PC-3 (cell line): Measurements from ENCODE around the gene DECR2. TPM values are rescaled to one million over a fixed set of nuclear protein-coding genes. Genes with fewer than 3 reads are reported as not detected.

Source experiments
- ATAC-seq: fragments of 200-7000 bp; cut with Tn5 transposase; 2 replicates; pipeline ENCODE4 v1.9.1; 2020; ENCODE audit warnings: mild to moderate bottlenecking, moderate library complexity
- BruUV-seq: library from RNA; stranded (reverse); fragments of 400-500 nt; replicated peaks from 2 replicates; lab custom pipeline; 2021; lab: Mats Ljungman, UMichigan
- CTCF ChIA-PET: fragments of 300-600 bp; sonication (Branson Sonifier 250); formaldehyde crosslinking; loops from one replicate; lab custom pipeline; 2022; ENCODE audit warnings: antibody characterized with exemption; lab: Charles Lee
- POLR2A ChIA-PET: fragments of 300-600 bp; sonication (Branson Sonifier 250); formaldehyde crosslinking; loops from one replicate; lab custom pipeline; 2022; ENCODE audit warnings: antibody characterized with exemption; ENCODE audit not compliant: unreplicated experiment; lab: Charles Lee
- DNase-seq: peaks from one replicate; pipeline ENCODE4 v3.0.0-alpha.2; 2015
- H2AFZ ChIP-seq: fragments of 300-600 bp; sonication (generic); 2 replicates; pipeline ENCODE4 v1.6.0; 2016; ENCODE audit warnings: antibody characterized with exemption, low read length
- H3F3A ChIP-seq: fragments of 300-600 bp; sonication (generic); one replicate; pipeline ENCODE4 v1.6.0; 2017; ENCODE audit warnings: antibody characterized with exemption, low read length, control low read depth, mild to moderate bottlenecking; ENCODE audit not compliant: unreplicated experiment
- H3K27ac ChIP-seq: fragments of 300-600 bp; sonication (generic); 2 replicates; pipeline ENCODE4 v1.5.1; 2016; ENCODE audit warnings: mild to moderate bottlenecking, low read length
- H3K27me3 ChIP-seq: fragments of 300-600 bp; sonication (generic); 2 replicates; pipeline ENCODE4 v1.6.1; 2016; ENCODE audit warnings: low read length, mixed read lengths
- H3K36me3 ChIP-seq: fragments of 300-600 bp; sonication (generic); 2 replicates; pipeline ENCODE4 v1.6.1; 2016; ENCODE audit warnings: low read depth, mixed run types, low read length, mixed read lengths
- H3K4me1 ChIP-seq: fragments of 300-600 bp; sonication (generic); 2 replicates; pipeline ENCODE4 v1.5.1; 2016; ENCODE audit warnings: low read length; ENCODE audit not compliant: insufficient read depth
- H3K4me2 ChIP-seq: fragments of 300-600 bp; sonication (generic); 2 replicates; pipeline ENCODE4 v1.6.0; 2016; ENCODE audit warnings: low read length
- H3K4me3 ChIP-seq: fragments of 300-600 bp; sonication (generic); 2 replicates; pipeline ENCODE4 v1.5.1; 2016; ENCODE audit warnings: mild to moderate bottlenecking, low read length, mixed read lengths
- H3K79me2 ChIP-seq: fragments of 300-600 bp; sonication (generic); 2 replicates; pipeline ENCODE4 v1.6.1; 2017; ENCODE audit warnings: low read length, mixed read lengths
- H3K9ac ChIP-seq: fragments of 300-600 bp; sonication (generic); 2 replicates; pipeline ENCODE4 v1.6.0; 2016; ENCODE audit warnings: mild to moderate bottlenecking, low read length
- H3K9me2 ChIP-seq: fragments of 300-600 bp; sonication (generic); replicated peaks from 2 replicates; pipeline ENCODE4 v1.6.1; 2016; ENCODE audit warnings: mixed run types, low read length, mixed read lengths
- H3K9me3 ChIP-seq: fragments of 300-600 bp; sonication (generic); 2 replicates; pipeline ENCODE4 v1.6.1; 2016; ENCODE audit warnings: low read length, mixed read lengths
- H4K20me1 ChIP-seq: fragments of 300-600 bp; sonication (generic); 2 replicates; pipeline ENCODE4 v1.6.1; 2016; ENCODE audit warnings: low read length, mixed read lengths
- EZH2 ChIP-seq: fragments of 300-600 bp; sonication (generic); IDR thresholded peaks from one replicate; pipeline ENCODE4 v1.6.1; 2017; ENCODE audit warnings: antibody characterized with exemption, mild to moderate bottlenecking, low read length; ENCODE audit not compliant: unreplicated experiment
- EZH2phosphoT487 ChIP-seq: fragments of 300-600 bp; sonication (generic); IDR thresholded peaks from 2 replicates; pipeline ENCODE4 v1.6.1; 2018; ENCODE audit warnings: mild to moderate bottlenecking, antibody characterized with exemption, low read length, borderline replicate concordance
- intact Hi-C: fragments of 100-400 bp; cut with micrococcal nuclease; formaldehyde crosslinking; loops from 2 replicates; pipeline ENCODE4 v1.9.0; 2023
- total RNA-seq: library from RNA; depleted of rRNA; stranded (reverse); fragments of >200 nt; gene quantifications from 2 replicates; pipeline ENCODE4 v1.2.3, GENCODE V29; 2014
- TF ChIP-seq, protein P1 (sequence below): fragments of 300-600 bp; sonication (generic); conservative IDR thresholded peaks from 2 replicates; pipeline ENCODE4 v1.5.1; 2017; ENCODE audit warnings: antibody characterized with exemption, low read depth, mild to moderate bottlenecking, low read length

DECR2 gene
- total RNA-seq, 1 experiment from 2014 or later = 19.8 TPM

GRCh38 chr16:363766-364490, 37.8 kb upstream of the DECR2 start:
- Histone ChIP-seq H4K20me1 (no peaks in the 10 kb centered on the region), H3K9me3 (no peaks in the 10 kb centered on the region), H3K36me3 (no peaks in the 10 kb centered on the region), H2AFZ (no peak overlapping the region), H3K27me3 (no peaks in the 10 kb centered on the region), H3K4me2 (no peak overlapping the region), H3K9ac (no peak overlapping the region), H3K27ac (no peak overlapping the region), H3K4me1 (peaks cover 2% of the 10 kb centered on the region; the same call in 1 of the 2 replicates), H3K4me3 (no peak overlapping the region), H3K9me2 (no peaks in the 10 kb centered on the region), H3F3A (no peaks in the 10 kb centered on the region), H3K79me2 (no peaks in the 10 kb centered on the region)
- no TSS peak for BruUV-seq
- TF ChIP-seq, protein P1, sequence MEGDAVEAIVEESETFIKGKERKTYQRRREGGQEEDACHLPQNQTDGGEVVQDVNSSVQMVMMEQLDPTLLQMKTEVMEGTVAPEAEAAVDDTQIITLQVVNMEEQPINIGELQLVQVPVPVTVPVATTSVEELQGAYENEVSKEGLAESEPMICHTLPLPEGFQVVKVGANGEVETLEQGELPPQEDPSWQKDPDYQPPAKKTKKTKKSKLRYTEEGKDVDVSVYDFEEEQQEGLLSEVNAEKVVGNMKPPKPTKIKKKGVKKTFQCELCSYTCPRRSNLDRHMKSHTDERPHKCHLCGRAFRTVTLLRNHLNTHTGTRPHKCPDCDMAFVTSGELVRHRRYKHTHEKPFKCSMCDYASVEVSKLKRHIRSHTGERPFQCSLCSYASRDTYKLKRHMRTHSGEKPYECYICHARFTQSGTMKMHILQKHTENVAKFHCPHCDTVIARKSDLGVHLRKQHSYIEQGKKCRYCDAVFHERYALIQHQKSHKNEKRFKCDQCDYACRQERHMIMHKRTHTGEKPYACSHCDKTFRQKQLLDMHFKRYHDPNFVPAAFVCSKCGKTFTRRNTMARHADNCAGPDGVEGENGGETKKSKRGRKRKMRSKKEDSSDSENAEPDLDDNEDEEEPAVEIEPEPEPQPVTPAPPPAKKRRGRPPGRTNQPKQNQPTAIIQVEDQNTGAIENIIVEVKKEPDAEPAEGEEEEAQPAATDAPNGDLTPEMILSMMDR = no peak
- no peak for TF ChIP-seq EZH2
- no peak for TF ChIP-seq EZH2phosphoT487
- CTCF ChIA-PET = no interaction called here
- no peak for DNase-seq
- POLR2A ChIA-PET = no interaction called here
- ATAC-seq = no peak
- intact Hi-C loops = no loop called here

- peaks cover 7% of the 10 kb centered on the region; the same call in 1 of the 2 replicates for H3K4me1 ChIP-seq
- POLR2A ChIA-PET = no interaction called here
- no peaks in the 10 kb centered on the region for H3K9me2 ChIP-seq
- CTCF ChIA-PET = interaction anchor here (0.6 kb wide), 1 partner anchor 168 kb away, joined by 3 read pairs; no protein-coding TSS in a partner anchor
- TF ChIP-seq, protein P1 = no peak
- TF ChIP-seq EZH2 (no peak), EZH2phosphoT487 (no peak)
- no peak overlapping the region for H3K4me3 ChIP-seq
- no peaks in the 10 kb centered on the region for H3F3A ChIP-seq
- H3K27me3 ChIP-seq = no peaks in the 10 kb centered on the region
- no peak for DNase-seq
- H2AFZ ChIP-seq = no peak overlapping the region
- H3K27ac ChIP-seq = no peak overlapping the region
- no peaks in the 10 kb centered on the region for H3K79me2 ChIP-seq
- H4K20me1 ChIP-seq = no peaks in the 10 kb centered on the region
- H3K9me3 ChIP-seq = no peaks in the 10 kb centered on the region
- intact Hi-C loops = no loop called here
- no peak overlapping the region for H3K9ac ChIP-seq
- no TSS peak for BruUV-seq
- no peak for ATAC-seq
- H3K4me2 ChIP-seq = no peak overlapping the region
- no peaks in the 10 kb centered on the region for H3K36me3 ChIP-seq
Measured at GRCh38 chr16:364595-365491, 36.8 kb upstream of the DECR2 start.
